Gastroesophageal sphincter (tissue), 3 donors: Measurements from ENCODE around the gene HSFX2.
"Not testable (repeated sequence)": the region's sequence is repeated elsewhere in the genome, so short reads cannot be mapped to it uniquely, and the experiment has no call there.

ENCODE experiments used
- CTCF ChIP-seq, 4 experiments: fragments of 200-600 bp in 2 of 4; fragments of 450-650 bp in 2 of 4; sonication (generic) in 1 of 4; IDR thresholded peaks; one replicate each; pipeline ENCODE4 v1.5.1; 2017 to 2019; ENCODE audit warnings: antibody characterized with exemption in 4 of 4, mild to moderate bottlenecking in 2 of 4, moderate library complexity in 2 of 4
- EP300 ChIP-seq: sonication (generic); formaldehyde crosslinking; IDR thresholded peaks from one replicate; pipeline ENCODE4 v1.6.1; 2017; ENCODE audit warnings: antibody characterized with exemption, mild to moderate bottlenecking

GRCh38 chrX:149551939-149552248 is 43.2 kb downstream of the HSFX2 start:
- TF ChIP-seq CTCF (IDR thresholded peaks at IDR 0.05); EP300: not testable (repeated sequence)
